Urinary bladder (tissue), 4 donors: ENCODE data around the gene GCNT3. TPM values are rescaled to one million over a fixed set of nuclear protein-coding genes. Genes with fewer than 3 reads are reported as not detected.
"Not testable (repeated sequence)": the region's sequence is repeated elsewhere in the genome, so short reads cannot be mapped to it uniquely, and the experiment has no call there.

Source experiments
- DNase-seq: peaks from one replicate; pipeline ENCODE4 v3.0.0-alpha.2; 2015; ENCODE audit errors: extremely low spot score
- H3K27ac ChIP-seq: one replicate; pipeline ENCODE4 v1.5.1; 2013; ENCODE audit warnings: low read depth, mild to moderate bottlenecking, moderate library complexity
- H3K36me3 ChIP-seq: one replicate; pipeline ENCODE4 v1.6.1; 2013; ENCODE audit warnings: mild to moderate bottlenecking, moderate library complexity; ENCODE audit not compliant: insufficient read depth
- H3K4me1 ChIP-seq: one replicate; pipeline ENCODE4 v1.6.1; 2013; ENCODE audit warnings: mild to moderate bottlenecking, moderate library complexity; ENCODE audit not compliant: insufficient read depth
- H3K4me3 ChIP-seq: one replicate; pipeline ENCODE4 v1.5.1; 2013; ENCODE audit warnings: low read depth, low read length
- WGBS: extraction: QIAGEN DNeasy Blood & Tissue Kit; methylation state at CpG from one replicate; pipeline ENCODE4 v1.1.7; 2013; 5-methylcytosine and 5-hydroxymethylcytosine counted together
- polyA plus RNA-seq: library from polyadenylated mRNA; stranded (reverse); fragments of 200-250 nt; gene quantifications from one replicate; pipeline ENCODE4 v1.2.3, GENCODE V29; 2013
- small RNA-seq: library from RNA; depleted of rRNA; stranded (forward); fragments of <200 nt; gene quantifications from one replicate; pipeline ENCODE3, GENCODE V24; 2014
- total RNA-seq: library from RNA; depleted of rRNA; stranded (reverse); fragments of >200 nt; gene quantifications from one replicate; pipeline ENCODE4 v1.2.3, GENCODE V29; 2014
- donor health status: healthy with polysubstance abuse.
- donor health status: healthy.

Gene GCNT3
- total and polyA plus RNA-seq, 2 donors = 0.04 TPM; not detected in 1

DNA sequence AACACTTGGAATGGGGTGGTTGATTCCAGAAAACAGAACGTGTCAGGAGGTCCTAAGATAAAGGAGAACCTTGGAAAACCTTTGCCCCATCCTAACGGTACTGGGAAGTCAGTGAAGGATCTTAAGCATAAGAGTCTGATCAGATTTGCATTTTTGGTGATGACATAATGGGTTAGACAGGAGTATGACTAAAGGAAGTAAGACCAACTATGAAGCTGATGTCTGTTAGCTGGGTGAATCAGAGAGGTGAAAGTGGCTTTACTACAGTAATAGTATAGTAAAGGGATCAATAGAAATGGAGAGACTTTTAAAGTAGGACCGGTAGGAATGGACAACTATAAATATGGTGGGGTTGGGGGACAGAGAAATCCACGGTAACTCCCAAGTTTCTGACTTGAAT lies 33.2 kb downstream of the GCNT3 start:
- 90% methylated on average over 4 of the region's 4 CpGs for WGBS
- Histone ChIP-seq H3K4me3 (no peak overlapping the region), H3K36me3 (no peaks in the 10 kb centered on the region), H3K4me1 (no peaks in the 10 kb centered on the region), H3K27ac (no peak overlapping the region)
- no peak for DNase-seq

DNA sequence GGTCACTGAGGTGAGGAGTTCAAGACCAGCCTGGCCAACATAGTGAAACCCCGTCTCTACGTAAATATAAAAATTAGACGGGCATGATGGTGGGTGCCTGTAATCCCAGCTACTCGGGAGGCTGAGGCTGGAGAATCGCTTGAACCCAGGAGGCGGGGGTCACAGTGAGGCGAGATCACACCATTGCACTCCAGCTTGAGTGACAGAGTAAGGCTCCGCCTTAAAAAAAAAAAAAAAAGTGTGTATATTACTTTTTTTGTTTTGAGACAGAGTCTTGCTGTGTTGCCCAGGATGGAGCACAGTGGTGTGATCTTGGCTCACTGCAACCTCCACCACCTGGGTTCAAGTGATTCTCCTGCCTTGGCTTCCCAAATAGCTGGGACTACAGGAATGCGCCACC lies 34.2 kb downstream of the GCNT3 start:
- H3K36me3 ChIP-seq, H3K4me1 ChIP-seq, DNase-seq, H3K4me3 ChIP-seq, H3K27ac ChIP-seq: not testable (repeated sequence)
- 98% methylated on average over 9 of the region's 9 CpGs for WGBS

DNA sequence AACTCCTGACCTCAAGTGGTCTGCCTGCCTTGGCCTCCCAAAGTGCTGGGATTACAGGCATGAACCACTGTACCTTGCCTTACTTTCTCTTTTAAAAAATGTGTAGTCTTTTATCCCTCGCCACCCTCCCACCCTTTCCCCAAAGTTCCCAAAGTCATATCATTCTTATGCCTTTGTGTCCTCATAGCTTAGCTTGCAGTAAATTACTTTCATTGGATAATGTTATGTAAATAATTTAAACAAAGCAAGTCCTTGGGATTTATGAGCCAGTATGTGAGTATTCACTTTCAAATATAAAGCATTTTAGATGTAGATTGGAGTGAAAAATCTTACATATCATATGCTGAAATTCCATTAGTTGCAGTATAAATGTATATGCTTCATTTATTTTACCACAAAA lies 34.7 kb downstream of the GCNT3 start:
- Histone ChIP-seq H3K4me3 (no peak overlapping the region), H3K36me3 (peaks cover 2% of the 10 kb centered on the region), H3K27ac (no peak overlapping the region), H3K4me1 (no peaks in the 10 kb centered on the region)
- 98% methylated on average over 1 of the region's 1 CpG for WGBS
- DNase-seq = no peak

DNA sequence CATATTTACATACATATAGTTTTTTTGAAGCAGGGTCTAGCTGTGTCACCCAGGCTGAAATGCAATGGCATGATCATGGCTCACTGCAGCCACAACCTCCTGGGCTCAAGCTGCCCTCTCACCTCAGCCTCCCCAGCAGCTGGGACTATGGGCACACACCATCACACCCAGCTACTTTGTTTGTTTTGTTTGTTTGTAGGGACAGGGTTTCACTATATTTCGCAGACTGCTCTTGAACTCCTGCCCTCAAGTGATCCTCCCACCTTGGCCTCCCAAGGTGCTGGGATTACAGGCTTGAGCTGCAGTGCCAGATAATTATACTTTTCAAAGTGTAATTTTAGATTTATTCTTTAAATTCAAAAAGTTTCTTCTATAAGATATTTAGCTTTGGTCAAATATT lies 35.5 kb downstream of the GCNT3 start:
- 84% methylated on average over 1 of the region's 1 CpG for WGBS
- Histone ChIP-seq H3K4me3 (no peak overlapping the region), H3K36me3 (peaks cover 2% of the 10 kb centered on the region), H3K4me1 (no peaks in the 10 kb centered on the region), H3K27ac (no peak overlapping the region)
- no peak for DNase-seq

DNA sequence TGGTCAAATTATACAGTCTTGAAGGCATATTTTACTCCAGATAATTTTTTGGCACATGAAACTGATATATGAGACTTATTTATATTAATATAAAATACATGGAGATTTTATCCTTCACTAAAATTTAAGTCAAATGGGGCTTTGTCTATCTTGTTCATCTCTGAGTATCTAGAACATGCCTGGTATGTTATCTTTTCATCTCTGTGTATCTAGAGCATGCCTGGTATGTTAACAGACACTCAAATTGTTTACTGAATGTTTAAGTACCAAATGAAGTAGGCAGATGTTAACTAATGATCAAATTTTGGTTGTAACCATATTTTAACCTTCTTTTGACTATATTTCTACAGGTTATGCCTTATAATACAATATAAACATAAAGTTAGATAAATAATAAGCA lies 38.0 kb downstream of the GCNT3 start:
- Histone ChIP-seq H3K27ac (no peak overlapping the region), H3K36me3 (peaks cover 2% of the 10 kb centered on the region), H3K4me3 (no peak overlapping the region), H3K4me1 (no peaks in the 10 kb centered on the region)
- DNase-seq = no peak

DNA sequence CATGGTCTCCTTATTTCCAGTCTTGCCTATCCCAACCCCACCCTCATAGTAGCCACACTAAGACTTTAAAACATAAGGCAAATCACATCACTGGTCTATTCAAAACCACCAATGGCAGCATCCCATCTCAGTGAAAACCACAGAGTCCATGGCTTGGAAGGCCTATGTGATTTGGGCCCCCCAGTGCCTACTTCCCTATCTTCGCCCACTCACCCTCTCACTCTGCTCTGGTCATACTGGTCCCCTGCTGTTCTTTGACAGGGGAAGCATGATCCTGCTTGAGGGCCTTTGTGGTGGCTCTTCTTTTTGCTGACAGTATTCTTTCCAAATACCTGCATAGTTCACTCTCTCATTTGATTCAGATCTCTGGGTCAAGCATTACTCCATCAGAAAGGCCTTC lies 42.5 kb downstream of the GCNT3 start:
- H3K4me3 ChIP-seq = no peak overlapping the region
- DNase-seq = no peak
- WGBS = 95% methylated on average over 1 of the region's 1 CpG
- peaks cover 2% of the 10 kb centered on the region for H3K36me3 ChIP-seq
- no peak overlapping the region for H3K27ac ChIP-seq
- H3K4me1 ChIP-seq = no peaks in the 10 kb centered on the region

DNA sequence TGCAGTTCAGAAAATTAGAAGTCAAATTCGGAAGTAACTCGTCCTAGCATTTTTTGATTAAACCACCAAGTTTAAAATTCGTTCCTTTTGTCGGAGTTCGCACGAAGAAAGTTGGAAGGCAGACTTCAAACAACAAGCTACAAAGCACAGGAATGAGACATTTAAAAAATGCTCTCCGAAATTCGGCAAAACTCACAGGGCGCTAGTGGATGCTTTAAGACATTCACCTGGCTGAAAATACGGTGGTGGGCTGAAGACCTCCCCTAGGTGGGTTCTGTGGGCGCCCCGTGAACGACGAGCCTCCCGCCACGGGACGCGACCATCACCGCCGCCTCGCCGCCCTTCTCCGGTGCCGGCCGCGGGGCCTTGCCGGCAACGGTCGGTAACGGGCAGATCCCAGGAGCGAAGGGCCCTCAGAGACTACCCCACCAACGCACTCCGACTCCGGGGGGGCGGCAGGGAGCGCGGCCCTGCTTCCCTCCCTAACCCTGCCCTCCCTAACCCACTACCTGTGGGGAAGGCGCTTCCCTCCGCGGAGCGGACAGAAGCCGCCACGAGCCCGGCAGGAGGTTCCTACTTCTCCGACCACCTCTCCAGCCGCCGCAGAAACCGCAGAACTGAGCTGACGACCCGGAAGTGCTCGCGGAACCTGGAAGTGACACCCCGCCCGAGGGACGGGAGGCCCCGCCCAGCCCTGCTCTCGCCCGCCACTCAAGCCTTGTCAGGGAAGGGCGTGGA lies 45.5 kb downstream of the GCNT3 start, which contains the start of gene GTF2A2:
Gene GTF2A2, minus strand, starts transcription at position 619 of the 738 bp plus-strand sequence. CDS start 5,238 bp downstream, outside the sequence.
- Histone ChIP-seq H3K4me3 (peak within 1 kb of the TSS; percentile 94), H3K36me3 (no peaks in the 10 kb centered on the region), H3K4me1 (no peaks in the 10 kb centered on the region), H3K27ac (peak within 1 kb of the TSS; percentile 84)
- peak; percentile 89 for DNase-seq
- WGBS = under 1% methylated on average over 59 of the region's 59 CpGs

DNA sequence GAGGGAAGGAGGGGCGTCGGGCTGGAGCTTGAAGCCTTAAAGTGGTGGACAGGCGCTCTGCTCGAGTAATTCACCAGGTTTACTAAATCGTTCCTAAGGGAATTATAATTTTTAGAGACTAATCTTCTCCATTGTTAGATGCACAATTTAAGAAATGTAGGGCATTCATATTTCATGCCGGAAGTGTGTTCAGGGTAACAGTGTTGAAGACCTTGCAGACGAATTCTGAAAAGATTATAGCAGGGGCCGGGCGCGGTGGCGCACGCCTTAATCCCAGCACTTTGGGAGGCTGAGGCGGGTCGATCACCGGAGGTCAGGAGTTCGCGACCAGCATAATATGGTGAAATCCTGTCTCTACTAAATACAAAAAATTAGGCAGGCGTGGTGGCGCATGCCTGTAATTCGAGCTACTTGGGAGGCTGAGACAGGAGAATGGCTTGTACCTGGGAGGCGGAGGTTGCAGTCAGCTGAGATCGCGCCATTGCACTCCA lies 46.1 kb downstream of the GCNT3 start:
- WGBS = 29% methylated on average over 23 of the region's 23 CpGs
- Histone ChIP-seq H3K27ac (no peak overlapping the region), H3K4me3 (peak overlapping the region; percentile 94), H3K4me1 (no peaks in the 10 kb centered on the region), H3K36me3 (no peaks in the 10 kb centered on the region)
- DNase-seq = no peak

DNA sequence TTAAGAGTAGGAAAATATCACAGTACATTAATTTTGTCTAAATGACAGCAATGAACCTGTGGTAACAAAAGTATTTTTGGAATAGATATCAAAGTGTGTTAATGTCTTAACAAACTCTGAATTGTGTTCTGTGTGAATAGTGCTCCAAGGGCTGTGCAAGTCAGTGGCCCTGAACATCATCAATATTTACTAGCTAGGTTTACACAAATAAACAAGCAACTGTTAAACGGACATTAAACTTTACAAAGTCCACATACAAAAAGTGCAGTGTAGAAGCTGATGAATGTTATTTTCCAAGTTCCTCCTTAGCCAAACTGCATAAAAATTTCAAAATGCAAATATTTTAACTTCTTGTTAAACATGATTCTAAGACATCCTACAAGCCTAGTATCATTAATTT lies 47.8 kb downstream of the GCNT3 start:
- DNase-seq = no peak
- Histone ChIP-seq H3K27ac (no peak overlapping the region), H3K36me3 (no peaks in the 10 kb centered on the region), H3K4me1 (no peaks in the 10 kb centered on the region), H3K4me3 (no peak overlapping the region)
- WGBS = 61% methylated on average over 1 of the region's 1 CpG

DNA sequence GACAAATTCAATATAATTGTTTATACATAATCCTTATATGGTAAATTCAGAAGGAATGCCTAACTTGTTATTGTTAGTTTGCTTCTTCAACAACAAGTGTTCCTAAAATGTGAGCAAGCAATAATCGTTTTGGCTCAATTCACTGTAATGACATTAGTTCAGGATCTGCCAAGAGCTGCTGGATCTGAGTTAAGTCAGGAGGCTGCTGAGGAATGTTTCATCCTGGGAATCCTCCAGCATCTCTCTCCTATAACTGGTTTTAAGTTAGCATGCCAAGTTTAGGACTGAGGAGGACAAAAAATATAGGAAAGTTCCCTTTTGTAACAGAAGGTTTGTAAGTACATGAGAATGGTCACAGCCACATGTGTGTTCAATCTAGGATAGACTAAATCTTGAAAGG lies 50.7 kb downstream of the GCNT3 start:
- 24% methylated on average over 1 of the region's 1 CpG for WGBS
- Histone ChIP-seq H3K4me1 (no peaks in the 10 kb centered on the region), H3K27ac (no peak overlapping the region), H3K4me3 (no peak overlapping the region), H3K36me3 (no peaks in the 10 kb centered on the region)
- no peak for DNase-seq

DNA sequence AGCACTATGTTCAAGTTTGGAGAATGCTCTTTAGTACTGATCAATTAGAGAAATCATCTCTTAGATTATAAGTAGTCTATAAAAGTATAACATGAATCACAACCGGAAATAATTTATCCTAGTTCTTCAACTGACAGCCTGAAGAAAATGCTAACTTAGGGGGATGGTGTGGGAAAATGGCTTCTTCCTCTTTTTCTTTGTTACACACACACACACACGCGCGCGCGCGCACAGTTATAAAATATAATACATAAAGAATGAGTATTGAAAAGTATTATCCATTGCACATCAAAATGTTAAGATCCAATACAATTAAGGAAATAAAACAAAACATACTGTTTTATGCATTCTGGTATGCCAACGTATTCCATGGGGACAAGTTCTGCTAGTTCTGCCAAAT lies 57.0 kb downstream of the GCNT3 start:
- Histone ChIP-seq H3K4me1 (no peaks in the 10 kb centered on the region), H3K36me3 (peaks cover 7% of the 10 kb centered on the region), H3K27ac (no peak overlapping the region), H3K4me3 (no peak overlapping the region)
- WGBS = 84% methylated on average over 8 of the region's 8 CpGs
- DNase-seq = no peak

Small RNA genes within 50 kb of the gene (small RNA-seq; reads per million reads assigned to genes)
- not detected for gene RNA5SP396

Other genes starting within 250 kb of the GCNT3 start
- gene MYO1E, start 238.9 kb upstream of the GCNT3 start, total RNA-seq = 60.0 TPM
- gene MYO1E, start 238.9 kb upstream of the GCNT3 start, polyA plus RNA-seq = 20.2 TPM
- 2.0 TPM for gene FAM81A, start 173.6 kb upstream of the GCNT3 start, total RNA-seq
- 0.48 TPM for gene FAM81A, start 173.6 kb upstream of the GCNT3 start, polyA plus RNA-seq
- gene GTF2A2, start 45.7 kb downstream of the GCNT3 start, total RNA-seq = 37.9 TPM
- 76.9 TPM for gene GTF2A2, start 45.7 kb downstream of the GCNT3 start, polyA plus RNA-seq
- gene BNIP2, start 77.5 kb downstream of the GCNT3 start, total RNA-seq = 115 TPM
- 57.7 TPM for gene BNIP2, start 77.5 kb downstream of the GCNT3 start, polyA plus RNA-seq